ENCODE measurements around the gene ZSCAN5C. TPM values are rescaled to one million over a fixed set of nuclear protein-coding genes. Genes with fewer than 3 reads are reported as not detected.
A peak's percentile ranks its signal among the peaks of the same experiment; 100 is the strongest.
"Not testable (repeated sequence)": the region's sequence is repeated elsewhere in the genome, so short reads cannot be mapped to it uniquely, and the experiment has no call there.

Gene ZSCAN5C
- total and polyA plus RNA-seq, 8 donors, result not detected

GRCh38 chr19:56211718-56212117 is 9.6 kb downstream of the ZSCAN5C start:
- TF ChIP-seq POLR2A (IDR thresholded peaks at IDR 0.05) (no peak), CTCF (IDR thresholded peaks at IDR 0.05) (no peak), POLR2AphosphoS5 (IDR thresholded peaks at IDR 0.05) (no peak), EP300 (IDR thresholded peaks at IDR 0.05) (no peak)
- Histone ChIP-seq H3K4me3 (no peak overlapping the region), H3K36me3 (no peaks in the 10 kb centered on the region), H3K27ac (no peak overlapping the region), H3K9me3 (no peaks in the 10 kb centered on the region), H3K4me1 (no peaks in the 10 kb centered on the region), H3K27me3 (peaks cover 0 to 16% (median 3%) of the 10 kb centered on the region in 3 donors)
- intact Hi-C loops (cut with DNase I; ENCODE audit: low total_unique reads), result no loop called here
- DNase-seq, result no peak
- 58 to 70% (median 64%) methylated on average over 4 of the region's 4 CpGs for WGBS, 5 donors

- TF ChIP-seq POLR2AphosphoS5 (IDR thresholded peaks at IDR 0.05) (no peak), POLR2A (IDR thresholded peaks at IDR 0.05) (no peak), EP300 (IDR thresholded peaks at IDR 0.05) (no peak), CTCF (IDR thresholded peaks at IDR 0.05) (no peak)
- peaks cover 0 to 10% (median 9%) of the 10 kb centered on the region in 4 donors for H3K4me1 ChIP-seq
- DNase-seq, result peak in 1 of 2 donors; percentile 44
- H3K9me3 ChIP-seq, result no peaks in the 10 kb centered on the region
- H3K27ac ChIP-seq, result peak overlapping the region in 2 of 5 donors; percentile 11 to 26
- H3K36me3 ChIP-seq, result peaks cover 0 to 9% (median 9%) of the 10 kb centered on the region in 4 donors
- WGBS, 5 donors, result 5 to 13% (median 10%) methylated on average over 34 to 79 of the region's 79 CpGs
- H3K27me3 ChIP-seq, result peaks cover 0 to 30% (median 12%) of the 10 kb centered on the region in 3 donors
- H3K4me3 ChIP-seq, result peak overlapping the region; percentile 28 to 52 (median 41)
- intact Hi-C loops (cut with DNase I; ENCODE audit: low total_unique reads), result no loop called here
Measured at GRCh38 chr19:56217039-56217949, 15.2 kb downstream of the ZSCAN5C start.

- Histone ChIP-seq H3K27ac (no peak overlapping the region), H3K9me3 (no peaks in the 10 kb centered on the region), H3K4me1 (peaks cover 0 to 10% (median 9%) of the 10 kb centered on the region in 4 donors), H3K27me3 (peaks cover 0 to 23% (median 12%) of the 10 kb centered on the region in 3 donors), H3K4me3 (no peak overlapping the region), H3K36me3 (peaks cover 0 to 24% (median 22%) of the 10 kb centered on the region in 4 donors)
- no peak for TF ChIP-seq POLR2AphosphoS5 (IDR thresholded peaks at IDR 0.05)
- TF ChIP-seq CTCF (IDR thresholded peaks at IDR 0.05), result no peak
- no peak for TF ChIP-seq EP300 (IDR thresholded peaks at IDR 0.05)
- TF ChIP-seq POLR2A (IDR thresholded peaks at IDR 0.05), result no peak
- 84 to 93% (median 88%) methylated on average over 10 of the region's 10 CpGs for WGBS, 5 donors
- intact Hi-C loops (cut with DNase I; ENCODE audit: low total_unique reads), result no loop called here
- no peak for DNase-seq
Measured at GRCh38 chr19:56218961-56219360, 16.9 kb downstream of the ZSCAN5C start.

GRCh38 chr19:56221442-56221841 is 19.4 kb downstream of the ZSCAN5C start:
- H3K27ac ChIP-seq; H3K4me1 ChIP-seq; H3K9me3 ChIP-seq; H3K4me3 ChIP-seq; intact Hi-C loops (cut with DNase I; ENCODE audit: low total_unique reads): not testable (repeated sequence)
- WGBS, 5 donors, result 43 to 63% (median 60%) methylated on average over 9 of the region's 9 CpGs
- peaks cover 0 to 17% (median 12%) of the 10 kb centered on the region in 3 donors for H3K27me3 ChIP-seq
- DNase-seq, result peak in 1 of 2 donors; percentile 21
- H3K36me3 ChIP-seq, result peaks cover 0 to 24% (median 22%) of the 10 kb centered on the region in 4 donors
